Upper lobe of left lung (tissue), 6 donors: ENCODE results near the gene TBC1D3B. TPM values are rescaled to one million over a fixed set of nuclear protein-coding genes. Genes with fewer than 3 reads are reported as not detected.

ENCODE experiments used
- ATAC-seq, 2 donors: fragments of 200-7000 bp; cut with Tn5 transposase; one replicate each; pipeline ENCODE4 v1.9.1; 2022; ENCODE audit warnings: mild to moderate bottlenecking in 2 of 2, moderate library complexity in 2 of 2; ENCODE audit not compliant: low FRiP score in 2 of 2
- DNase-seq, 2 donors: peaks; one replicate each; pipeline ENCODE4 v3.0.0-alpha.2; 2019 to 2020
- H3K27ac ChIP-seq, 4 donors: fragments of 200-600 bp; sonication (generic); one replicate each; pipeline ENCODE4 v1.5.1; 2016 to 2019
- H3K27me3 ChIP-seq, 4 donors: fragments of 200-600 bp; sonication (generic); one replicate each; pipeline ENCODE4 v1.5.1; 2017 to 2019
- H3K36me3 ChIP-seq, 4 donors: fragments of 200-600 bp; sonication (generic); one replicate each; pipeline ENCODE4 v1.5.1; 2016 to 2019
- H3K4me1 ChIP-seq, 4 donors: fragments of 200-600 bp; sonication (generic); one replicate each; pipeline ENCODE4 v1.5.1; 2018 to 2019
- H3K4me3 ChIP-seq, 4 donors: fragments of 200-600 bp; sonication (generic); one replicate each; pipeline ENCODE4 v1.5.1; 2017 to 2019; ENCODE audit warnings: mild to moderate bottlenecking in 2 of 4, moderate library complexity in 1 of 4
- H3K9me3 ChIP-seq, 4 donors: fragments of 200-600 bp; sonication (generic); one replicate each; pipeline ENCODE4 v1.5.1; 2018 to 2019
- CTCF ChIP-seq, 6 experiments: fragments of 450-650 bp in 4 of 6; fragments of 200-600 bp in 2 of 6; sonication (generic) in 2 of 6; IDR thresholded peaks; one replicate each; pipeline ENCODE4 v1.5.1; 2016 to 2019; ENCODE audit warnings: antibody characterized with exemption in 6 of 6
- EP300 ChIP-seq, 4 donors: sonication (generic); formaldehyde crosslinking; IDR thresholded peaks; one replicate each; pipeline ENCODE4 v1.5.1; 2017; ENCODE audit warnings: antibody characterized with exemption in 4 of 4, control low read depth in 2 of 4
- POLR2A ChIP-seq, 4 donors: fragments of 450-650 bp; IDR thresholded peaks; one replicate each; pipeline ENCODE4 v1.5.1; 2016 to 2017; ENCODE audit warnings: antibody characterized with exemption in 4 of 4, mild to moderate bottlenecking in 2 of 4
- POLR2AphosphoS5 ChIP-seq, 2 donors: sonication (generic); formaldehyde crosslinking; IDR thresholded peaks; one replicate each; pipeline ENCODE4 v1.5.1; 2017; ENCODE audit warnings: antibody characterized with exemption in 2 of 2
- WGBS, 2 donors: methylation state at CpG; one replicate each; pipeline ENCODE4 v1.1.5; 2017 to 2018; 5-methylcytosine and 5-hydroxymethylcytosine counted together
- total RNA-seq, 6 donors: library from RNA; depleted of rRNA in 4 of 6; stranded (reverse); fragments of >200 nt in 4 of 6; gene quantifications; one replicate each; pipeline versions ENCODE4 v1.1.0 to v1.2.1, GENCODE V29; 2016 to 2021
- donor health status: DM: no; HTN: no; CAD: no; lungs with moderate emphysema.
- donor health status: DM: no; HTN: yes; CAD: no; lungs with severe emphysema.

The TBC1D3B gene
- total RNA-seq, 6 donors from 2014 or later, result 3.6 to 8.9 (median 7.0) TPM; not detected in 1

GRCh38 chr17:36147601-36148000 is 28.8 kb downstream of the TBC1D3B start:
- TF ChIP-seq POLR2AphosphoS5 (IDR thresholded peaks at IDR 0.05), result no peak
- TF ChIP-seq CTCF (IDR thresholded peaks at IDR 0.05), result no peak
- H3K9me3 ChIP-seq, result no peaks in the 10 kb centered on the region
- ATAC-seq (no peak), DNase-seq (no peak)
- peaks cover 0 to 9% (median 3%) of the 10 kb centered on the region in 4 donors for H3K4me1 ChIP-seq
- no peaks in the 10 kb centered on the region for H3K27me3 ChIP-seq
- H3K27ac ChIP-seq, result no peak overlapping the region
- WGBS, 2 donors, result 62 to 72% methylated on average over 3 of the region's 3 CpGs
- no peak overlapping the region for H3K4me3 ChIP-seq
- no peaks in the 10 kb centered on the region for H3K36me3 ChIP-seq

GRCh38 chr17:36144981-36145729 is 31.3 kb downstream of the TBC1D3B start:
- H3K27ac ChIP-seq, result no peak overlapping the region
- ATAC-seq (no peak), DNase-seq (no peak)
- H3K36me3 ChIP-seq, result no peaks in the 10 kb centered on the region
- no peaks in the 10 kb centered on the region for H3K9me3 ChIP-seq
- WGBS, 2 donors, result 75% methylated on average over 5 of the region's 5 CpGs
- H3K4me3 ChIP-seq, result no peak overlapping the region
- peaks cover 0 to 9% (median 3%) of the 10 kb centered on the region in 4 donors for H3K4me1 ChIP-seq
- H3K27me3 ChIP-seq, result no peaks in the 10 kb centered on the region
- TF ChIP-seq EP300 (IDR thresholded peaks at IDR 0.05) (no peak), POLR2AphosphoS5 (IDR thresholded peaks at IDR 0.05) (no peak), POLR2A (IDR thresholded peaks at IDR 0.05) (no peak), CTCF (IDR thresholded peaks at IDR 0.05) (no peak)

GRCh38 chr17:36144014-36144413 is 32.4 kb downstream of the TBC1D3B start:
- Histone ChIP-seq H3K27me3 (no peaks in the 10 kb centered on the region), H3K4me3 (no peak overlapping the region), H3K4me1 (peaks cover 0 to 4% (median 2%) of the 10 kb centered on the region in 4 donors), H3K9me3 (no peaks in the 10 kb centered on the region), H3K36me3 (no peaks in the 10 kb centered on the region), H3K27ac (no peak overlapping the region)
- WGBS, 2 donors, result 94 to 100% methylated on average over 2 of the region's 2 CpGs
- ATAC-seq (peak in 1 of 2 donors; percentile 23), DNase-seq (no peak)
- TF ChIP-seq EP300 (IDR thresholded peaks at IDR 0.05) (no peak), POLR2A (IDR thresholded peaks at IDR 0.05) (no peak), CTCF (IDR thresholded peaks at IDR 0.05) (no peak), POLR2AphosphoS5 (IDR thresholded peaks at IDR 0.05) (no peak)

- ATAC-seq (no peak), DNase-seq (peak in 1 of 2 donors; percentile 21)
- Histone ChIP-seq H3K27ac (no peak overlapping the region), H3K4me1 (no peaks in the 10 kb centered on the region), H3K36me3 (no peaks in the 10 kb centered on the region), H3K27me3 (no peaks in the 10 kb centered on the region), H3K9me3 (no peaks in the 10 kb centered on the region), H3K4me3 (no peak overlapping the region)
- TF ChIP-seq POLR2AphosphoS5 (IDR thresholded peaks at IDR 0.05), result no peak
- WGBS, 2 donors, result 89 to 90% methylated on average over 8 of the region's 8 CpGs
These were observed 33.6 kb downstream of the TBC1D3B start for GRCh38 chr17:36142806-36143205.

GRCh38 chr17:36142235-36142634 is 34.2 kb downstream of the TBC1D3B start:
- Histone ChIP-seq H3K36me3 (no peaks in the 10 kb centered on the region), H3K27ac (no peak overlapping the region), H3K4me1 (no peaks in the 10 kb centered on the region), H3K27me3 (no peaks in the 10 kb centered on the region), H3K4me3 (no peak overlapping the region), H3K9me3 (no peaks in the 10 kb centered on the region)
- no peak for TF ChIP-seq CTCF (IDR thresholded peaks at IDR 0.05)
- TF ChIP-seq POLR2A (IDR thresholded peaks at IDR 0.05), result no peak
- TF ChIP-seq EP300 (IDR thresholded peaks at IDR 0.05), result no peak
- no peak for TF ChIP-seq POLR2AphosphoS5 (IDR thresholded peaks at IDR 0.05)
- ATAC-seq (no peak), DNase-seq (no peak)
